ENCODE results near the gene VAT1. TPM values are rescaled to one million over a fixed set of nuclear protein-coding genes. Genes with fewer than 3 reads are reported as not detected.

VAT1 gene
- polyA plus RNA-seq, 1 experiment, result 245 TPM

GRCh38 chr17:43027091-43028032 is 5.2 kb upstream of the VAT1 start:
- DNase-seq (ENCODE audit: low read depth), result no peak
- Histone ChIP-seq H3K27me3 (ENCODE audit: control insufficient read depth, insufficient read depth, low read length) (peaks cover 2% of the 10 kb centered on the region; the same call in 1 of the 2 replicates), H3K4me3 (ENCODE audit: low read depth, low read length) (no peak overlapping the region), H3K36me3 (ENCODE audit: control insufficient read depth, insufficient read depth, low read length) (no peaks in the 10 kb centered on the region)
- no peak for TF ChIP-seq CTCF (IDR thresholded peaks at IDR 0.05; ENCODE audit: insufficient read depth, low read depth, low read length)
- ChIA-PET CTCF (no interaction called here), POLR2A (no interaction called here)

GRCh38 chr17:43026595-43026994 is 4.4 kb upstream of the VAT1 start:
- Histone ChIP-seq H3K27me3 (ENCODE audit: control insufficient read depth, insufficient read depth, low read length) (peaks cover 2% of the 10 kb centered on the region; the same call in 1 of the 2 replicates), H3K4me3 (ENCODE audit: low read depth, low read length) (no peak overlapping the region), H3K36me3 (ENCODE audit: control insufficient read depth, insufficient read depth, low read length) (no peaks in the 10 kb centered on the region)
- POLR2A ChIA-PET, result no interaction called here
- no peak for TF ChIP-seq CTCF (IDR thresholded peaks at IDR 0.05; ENCODE audit: insufficient read depth, low read depth, low read length)
- no peak for DNase-seq (ENCODE audit: low read depth)
- CTCF ChIA-PET, result interaction anchor here (1.3 kb wide), 1 partner anchor 16 kb away, joined by 7 read pairs; no protein-coding TSS in a partner anchor

- no peak for TF ChIP-seq CTCF (IDR thresholded peaks at IDR 0.05; ENCODE audit: insufficient read depth, low read depth, low read length)
- CTCF ChIA-PET, result interaction anchor here (0.5 to 1.3 kb wide), 3 partner anchors 16 to 1211 kb away, joined by 3 to 7 read pairs (median 3); no protein-coding TSS in a partner anchor
- Histone ChIP-seq H3K27me3 (ENCODE audit: control insufficient read depth, insufficient read depth, low read length) (peaks cover 2% of the 10 kb centered on the region; the same call in 1 of the 2 replicates), H3K4me3 (ENCODE audit: low read depth, low read length) (no peak overlapping the region), H3K36me3 (ENCODE audit: control insufficient read depth, insufficient read depth, low read length) (no peaks in the 10 kb centered on the region)
- no peak for DNase-seq (ENCODE audit: low read depth)
- POLR2A ChIA-PET, result no interaction called here
Measured at GRCh38 chr17:43025766-43026537, 3.8 kb upstream of the VAT1 start.

GRCh38 chr17:43025290-43025657 is 3.1 kb upstream of the VAT1 start:
- H3K36me3 ChIP-seq (ENCODE audit: control insufficient read depth, insufficient read depth, low read length), result no peaks in the 10 kb centered on the region
- CTCF ChIA-PET, result interaction anchor here (0.6 to 1.7 kb wide), 6 partner anchors 82 to 314 kb away, joined by 3 to 12 read pairs (median 7); partner anchors contain the start of gene BRCA1
- peaks cover 2% of the 10 kb centered on the region; the same call in 1 of the 2 replicates for H3K27me3 ChIP-seq (ENCODE audit: control insufficient read depth, insufficient read depth, low read length)
- DNase-seq (ENCODE audit: low read depth), result no peak
- H3K4me3 ChIP-seq (ENCODE audit: low read depth, low read length), result peak overlapping the region; percentile 50
- no peak for TF ChIP-seq CTCF (IDR thresholded peaks at IDR 0.05; ENCODE audit: insufficient read depth, low read depth, low read length)
- POLR2A ChIA-PET, result no interaction called here
